Adrenal gland (tissue), 12 donors: ENCODE results near the gene SVIL. TPM values are rescaled to one million over a fixed set of nuclear protein-coding genes. Genes with fewer than 3 reads are reported as not detected.

Source experiments
- DNase-seq, 7 donors: peaks; one replicate each; pipeline ENCODE4 v3.0.0-alpha.2; 2019 to 2020
- H3K27ac ChIP-seq, 5 donors: fragments of 200-600 bp; sonication (generic) in 4 of 5; 1 replicate in 3 of 5; 2 replicates in 2 of 5; pipeline versions ENCODE4 v1.5.1 to v1.8.0; 2016 to 2020; ENCODE audit warnings: mild to moderate bottlenecking in 1 of 5
- H3K27me3 ChIP-seq: fragments of 200-600 bp; 2 replicates; pipeline ENCODE4 v1.8.0; 2021
- H3K36me3 ChIP-seq, 2 donors: fragments of 200-600 bp; replicated peaks in 1 of 2; 1 replicate in 1 of 2; 2 replicates in 1 of 2; pipeline versions ENCODE4 v1.5.1 to v1.8.0; 2018 to 2022
- H3K4me1 ChIP-seq, 2 donors: fragments of 200-600 bp; replicated peaks in 1 of 2; 1 replicate in 1 of 2; 2 replicates in 1 of 2; pipeline versions ENCODE4 v1.5.1 to v1.8.0; 2018 to 2021
- H3K4me3 ChIP-seq, 4 donors: fragments of 200-600 bp; sonication (generic) in 3 of 4; one replicate each; pipeline ENCODE4 v1.5.1; 2016 to 2018
- H3K9me3 ChIP-seq, 3 donors: fragments of 200-600 bp; sonication (generic) in 1 of 3; replicated peaks in 1 of 3; 1 replicate in 2 of 3; 2 replicates in 1 of 3; pipeline versions ENCODE4 v1.5.1 to v1.8.0; 2016 to 2021
- POLR2A ChIP-seq, 2 donors: fragments of 450-650 bp; IDR thresholded peaks; one replicate each; pipeline ENCODE4 v1.6.1; 2017; ENCODE audit warnings: antibody characterized with exemption in 2 of 2, mild to moderate bottlenecking in 2 of 2, moderate library complexity in 1 of 2
- WGBS, 4 donors: extraction: QIAGEN DNeasy Blood & Tissue Kit in 2 of 4; methylation state at CpG; one replicate each; pipeline versions ENCODE4 v1.1.5 to v1.1.7; 2013 to 2017; 5-methylcytosine and 5-hydroxymethylcytosine counted together
- intact Hi-C, 2 donors: fragments of 100-400 bp; cut with DNase I; formaldehyde crosslinking; loops; one replicate each; pipeline versions ENCODE4 v1.14.1 to v1.15.0; 2022 to 2023
- polyA plus RNA-seq, 3 donors: library from polyadenylated mRNA; stranded (reverse); fragments of 200-250 nt in 2 of 3; fragments of 350-450 nt in 1 of 3; fragmentation: Illumina TruSeq in 1 of 3; extraction: RNeasy Lipid Tissue Mini Kit (QIAGEN cat#74804) in 1 of 3; gene quantifications; one replicate each; pipeline ENCODE4 v1.2.3, GENCODE V29; 2013 to 2014
- total RNA-seq, 9 donors: library from RNA; depleted of rRNA in 4 of 9; stranded (reverse); fragments of >200 nt in 4 of 9; fragments of 120-200 nt in 1 of 9; fragmentation: NEBNext Ultra II Directional in 1 of 9; extraction: Animal tissue kit (Norgen Biotek cat#: 25700) in 1 of 9; gene quantifications; one replicate each; pipeline versions ENCODE4 v1.1.0 to v1.2.4, GENCODE V29; 2013 to 2023
- TF ChIP-seq, protein P1 (sequence below), 6 experiments: fragments of 450-650 bp in 4 of 6; fragments of 200-600 bp in 2 of 6; sonication (generic) in 1 of 6; IDR thresholded peaks; 1 replicate in 5 of 6; 2 replicates in 1 of 6; pipeline versions ENCODE4 v1.5.1 to v1.8.0; 2016 to 2021; ENCODE audit warnings: antibody characterized with exemption in 6 of 6, mild to moderate bottlenecking in 2 of 6, moderate library complexity in 1 of 6
- donor health status: healthy with polysubstance abuse.
- donor health status: Bipolar disorder and iron deficiency.
- donor health status: DM: yes; HTN: yes; CAD: no.
- donor health status: DM: no; HTN: no; CAD: no.
- donor health status: DM: no; HTN: no; CAD: no.
- donor health status: DM: yes; HTN: yes; CAD: no.

Gene SVIL
- total and polyA plus RNA-seq, 12 donors: 6.7 to 73.1 (median 26.0) TPM

GRCh38 chr10:29543715-29544114 is 91.1 kb downstream of the SVIL start:
- no peak overlapping the region for H3K27ac ChIP-seq
- H3K4me3 ChIP-seq: no peak overlapping the region
- TF ChIP-seq, protein P1, sequence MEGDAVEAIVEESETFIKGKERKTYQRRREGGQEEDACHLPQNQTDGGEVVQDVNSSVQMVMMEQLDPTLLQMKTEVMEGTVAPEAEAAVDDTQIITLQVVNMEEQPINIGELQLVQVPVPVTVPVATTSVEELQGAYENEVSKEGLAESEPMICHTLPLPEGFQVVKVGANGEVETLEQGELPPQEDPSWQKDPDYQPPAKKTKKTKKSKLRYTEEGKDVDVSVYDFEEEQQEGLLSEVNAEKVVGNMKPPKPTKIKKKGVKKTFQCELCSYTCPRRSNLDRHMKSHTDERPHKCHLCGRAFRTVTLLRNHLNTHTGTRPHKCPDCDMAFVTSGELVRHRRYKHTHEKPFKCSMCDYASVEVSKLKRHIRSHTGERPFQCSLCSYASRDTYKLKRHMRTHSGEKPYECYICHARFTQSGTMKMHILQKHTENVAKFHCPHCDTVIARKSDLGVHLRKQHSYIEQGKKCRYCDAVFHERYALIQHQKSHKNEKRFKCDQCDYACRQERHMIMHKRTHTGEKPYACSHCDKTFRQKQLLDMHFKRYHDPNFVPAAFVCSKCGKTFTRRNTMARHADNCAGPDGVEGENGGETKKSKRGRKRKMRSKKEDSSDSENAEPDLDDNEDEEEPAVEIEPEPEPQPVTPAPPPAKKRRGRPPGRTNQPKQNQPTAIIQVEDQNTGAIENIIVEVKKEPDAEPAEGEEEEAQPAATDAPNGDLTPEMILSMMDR (IDR thresholded peaks at IDR 0.05): no peak
- no peak for TF ChIP-seq POLR2A (IDR thresholded peaks at IDR 0.05)
- peaks cover 0 to 9% of the 10 kb centered on the region in 2 donors for H3K4me1 ChIP-seq
- H3K36me3 ChIP-seq: no peaks in the 10 kb centered on the region
- intact Hi-C loops: no loop called here
- no peaks in the 10 kb centered on the region for H3K9me3 ChIP-seq
- no peak for DNase-seq
- no peaks in the 10 kb centered on the region for H3K27me3 ChIP-seq

GRCh38 chr10:29542723-29543122 is 92.0 kb downstream of the SVIL start:
- H3K36me3 ChIP-seq: no peaks in the 10 kb centered on the region
- intact Hi-C loops: no loop called here
- H3K27ac ChIP-seq: no peak overlapping the region

GRCh38 chr10:29541422-29542210 is 93.2 kb downstream of the SVIL start:
- intact Hi-C loops: no loop called here
- TF ChIP-seq POLR2A (IDR thresholded peaks at IDR 0.05): no peak
- TF ChIP-seq, protein P1 (IDR thresholded peaks at IDR 0.05): no peak
- Histone ChIP-seq H3K9me3 (no peaks in the 10 kb centered on the region), H3K27ac (no peak overlapping the region), H3K4me3 (no peak overlapping the region), H3K27me3 (no peaks in the 10 kb centered on the region), H3K36me3 (no peaks in the 10 kb centered on the region), H3K4me1 (peaks cover 0 to 9% of the 10 kb centered on the region in 2 donors)
- WGBS, 4 donors: 84 to 91% (median 90%) methylated on average over 15 of the region's 15 CpGs
- peak in 1 of 7 donors; percentile 28 for DNase-seq

More at GRCh38 chr10:29542723-29543122, 92.0 kb downstream of the SVIL start:
- no peaks in the 10 kb centered on the region for H3K27me3 ChIP-seq
- H3K9me3 ChIP-seq: no peaks in the 10 kb centered on the region
- peak in 1 of 7 donors; percentile 53 for DNase-seq
- peaks cover 0 to 9% of the 10 kb centered on the region in 2 donors for H3K4me1 ChIP-seq
- no peak overlapping the region for H3K4me3 ChIP-seq
- no peak for TF ChIP-seq POLR2A (IDR thresholded peaks at IDR 0.05)
- TF ChIP-seq, protein P1 (IDR thresholded peaks at IDR 0.05): no peak
- 69 to 76% (median 72%) methylated on average over 4 of the region's 4 CpGs for WGBS, 4 donors

GRCh38 chr10:29540016-29540415 is 94.8 kb downstream of the SVIL start:
- TF ChIP-seq POLR2A (IDR thresholded peaks at IDR 0.05): no peak
- TF ChIP-seq, protein P1 (IDR thresholded peaks at IDR 0.05): no peak
- Histone ChIP-seq H3K4me1 (peaks cover 0 to 17% of the 10 kb centered on the region in 2 donors), H3K27me3 (no peaks in the 10 kb centered on the region), H3K36me3 (no peaks in the 10 kb centered on the region), H3K27ac (no peak overlapping the region), H3K9me3 (no peaks in the 10 kb centered on the region), H3K4me3 (no peak overlapping the region)
- intact Hi-C loops: no loop called here
- DNase-seq: peak in 1 of 7 donors; percentile 18
- WGBS, 4 donors: 88 to 98% (median 93%) methylated on average over 10 of the region's 10 CpGs
